Endometrial microvascular endothelial cells (primary cell): Measurements from ENCODE around the gene SPTBN1. TPM values are rescaled to one million over a fixed set of nuclear protein-coding genes. Genes with fewer than 3 reads are reported as not detected.

Source experiments
- in situ Hi-C: cut with HindIII; loops from 2 replicates; pipeline ENCODE4 v1.10.0; 2017; ENCODE audit warnings: low sequenced_read_pairs, low pct_unique_long_range_greater_than_20kb; ENCODE audit errors: inconsistent ontology term
- total RNA-seq: library from RNA; depleted of rRNA; stranded (reverse); fragments of >200 nt; gene quantifications from one replicate; pipeline ENCODE4 v1.2.3, GENCODE V29; 2015; ENCODE audit errors: inconsistent ontology term

Gene SPTBN1
- total RNA-seq, 1 donor from 2014 or later: 200 TPM

- in situ Hi-C loops: no loop called here
Observed at GRCh38 chr2:54610700-54611099, 154.6 kb downstream of the SPTBN1 start.

DNA sequence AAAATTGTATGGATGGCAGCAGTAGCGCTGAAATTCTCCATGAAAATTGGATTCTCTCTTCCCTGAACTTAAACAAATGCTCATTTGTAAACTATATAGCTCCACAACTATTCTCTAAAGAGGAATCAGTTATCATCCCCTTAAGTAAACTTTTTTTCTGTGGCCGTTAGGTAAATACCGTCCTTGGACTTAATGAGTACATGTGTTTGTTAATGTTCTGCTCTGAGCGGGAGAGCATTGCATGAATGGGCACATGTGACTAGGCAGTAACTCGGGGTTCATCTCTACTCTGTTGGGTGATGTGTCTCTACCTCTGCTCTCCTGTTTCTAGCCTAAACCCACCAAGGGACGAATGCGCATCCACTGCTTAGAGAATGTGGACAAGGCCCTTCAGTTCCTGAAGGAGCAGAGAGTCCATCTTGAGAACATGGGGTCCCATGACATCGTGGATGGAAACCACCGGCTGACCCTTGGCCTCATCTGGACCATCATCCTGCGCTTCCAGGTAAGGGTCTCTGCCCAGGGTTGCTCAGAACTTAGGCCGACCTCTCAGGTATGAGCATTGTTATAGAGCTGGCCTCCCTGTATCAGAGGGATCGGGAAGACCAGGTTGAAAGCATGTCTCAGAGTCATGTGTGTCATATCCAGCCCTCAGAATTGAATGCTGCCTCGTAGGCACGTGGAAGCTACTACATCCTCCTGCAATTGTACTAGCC is 155.9 kb downstream of the SPTBN1 start:
- in situ Hi-C loops: no loop called here

DNA sequence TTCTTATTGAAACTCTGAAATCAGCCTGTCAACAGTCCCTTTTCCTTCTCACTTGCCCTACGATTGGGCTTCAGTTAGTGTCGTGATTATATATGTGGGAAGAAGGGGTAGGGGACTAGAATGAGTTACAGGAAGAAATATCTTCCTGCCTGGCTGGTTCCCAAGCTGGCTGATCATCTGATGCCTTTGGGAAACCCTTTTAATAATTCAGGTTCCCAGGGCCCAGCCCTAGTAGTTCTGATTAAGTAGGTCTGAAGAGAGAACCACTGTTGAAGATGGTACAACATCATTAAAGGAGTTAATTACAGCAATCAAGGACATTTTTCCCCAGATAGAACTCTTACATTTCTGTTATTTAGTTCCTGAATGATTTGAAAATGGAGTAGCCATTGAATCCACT is 157.3 kb downstream of the SPTBN1 start:
- in situ Hi-C loops: no loop called here

GRCh38 chr2:54613794-54614257 is 157.7 kb downstream of the SPTBN1 start:
- in situ Hi-C loops: no loop called here

- in situ Hi-C loops: no loop called here
Observed at GRCh38 chr2:54614819-54615218, 158.7 kb downstream of the SPTBN1 start.

GRCh38 chr2:54615832-54616534 is 159.9 kb downstream of the SPTBN1 start:
- in situ Hi-C loops: no loop called here

DNA sequence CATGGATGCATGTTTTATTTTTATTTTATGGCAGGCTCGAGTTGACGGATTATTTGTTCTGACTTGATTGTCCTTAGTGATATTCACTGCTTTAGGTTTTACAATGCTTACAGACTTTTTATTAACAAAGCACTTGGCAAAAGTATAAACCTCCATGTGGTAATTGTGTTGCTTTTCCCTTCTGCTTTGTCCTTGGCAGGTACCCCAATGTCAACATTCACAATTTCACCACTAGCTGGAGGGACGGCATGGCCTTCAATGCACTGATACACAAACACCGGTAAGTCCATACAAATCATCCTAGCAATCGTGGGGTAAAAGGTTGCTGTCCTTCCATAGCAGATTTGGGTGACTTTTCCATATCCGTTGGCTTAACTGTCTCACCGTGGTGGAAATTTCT is 161.3 kb downstream of the SPTBN1 start:
- in situ Hi-C loops: no loop called here

DNA sequence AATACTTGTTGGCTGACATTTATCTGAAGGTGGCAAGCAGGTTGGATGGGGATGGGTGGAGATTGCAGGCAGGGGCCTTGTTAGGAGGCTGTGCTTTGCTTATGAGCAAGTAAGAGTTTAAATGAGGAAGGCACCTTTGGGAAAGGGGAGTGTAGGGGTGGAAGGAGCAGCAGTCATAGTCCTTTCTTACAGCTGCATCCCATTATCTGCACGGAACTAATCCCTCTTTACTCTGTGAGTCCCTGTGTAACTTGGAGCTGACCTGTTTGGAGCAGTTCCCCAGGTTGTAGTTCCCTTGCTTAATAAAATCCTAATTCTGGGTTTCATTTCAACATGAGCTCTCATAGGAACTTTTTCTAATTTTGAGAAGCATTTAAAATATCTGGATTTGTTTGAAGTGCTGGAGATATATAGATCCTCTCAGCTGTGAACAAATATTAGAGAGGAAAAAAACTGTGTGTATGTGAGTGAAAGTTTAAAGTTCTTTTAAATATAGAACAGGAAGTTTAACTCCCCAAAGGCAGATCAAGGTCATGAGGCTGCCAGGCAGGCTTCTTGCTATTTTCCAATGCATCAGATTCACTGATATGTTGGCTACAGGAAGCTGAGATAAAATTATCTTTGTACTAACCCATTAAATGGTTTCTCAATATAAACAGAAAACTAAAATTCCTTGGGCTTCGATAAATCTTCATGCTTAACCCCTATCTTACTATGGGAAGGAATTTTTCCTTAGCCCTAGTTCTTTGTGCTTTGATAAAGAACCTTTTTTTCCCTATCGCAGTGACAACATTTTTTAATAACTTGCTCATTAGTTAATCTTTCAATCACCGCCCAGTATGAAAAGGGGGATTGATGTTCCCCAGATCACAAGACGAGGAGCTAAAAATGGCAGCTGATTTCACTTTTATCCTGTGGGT is 162.8 kb downstream of the SPTBN1 start:
- in situ Hi-C loops: no loop called here

- in situ Hi-C loops: no loop called here
Observed at GRCh38 chr2:54619660-54620231, 163.6 kb downstream of the SPTBN1 start.

DNA sequence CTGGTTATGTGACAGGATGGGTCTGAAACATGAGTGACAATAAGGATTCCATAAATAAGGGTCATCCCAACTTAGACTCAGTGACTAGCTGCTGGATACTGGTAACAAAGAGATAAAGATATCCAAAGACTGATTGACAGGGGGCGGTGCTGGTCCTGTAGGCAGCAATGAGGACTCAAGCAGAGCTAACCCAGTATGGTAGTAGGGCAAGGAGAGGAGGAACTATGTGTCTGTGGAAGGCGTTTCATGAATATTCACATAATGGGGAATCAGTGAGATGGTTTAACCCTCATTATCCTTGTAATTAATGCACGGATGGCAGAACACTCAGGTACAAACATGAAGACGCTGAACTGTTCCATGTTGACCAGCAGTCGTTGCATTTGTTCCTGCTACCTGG is 164.8 kb downstream of the SPTBN1 start:
- in situ Hi-C loops: no loop called here

DNA sequence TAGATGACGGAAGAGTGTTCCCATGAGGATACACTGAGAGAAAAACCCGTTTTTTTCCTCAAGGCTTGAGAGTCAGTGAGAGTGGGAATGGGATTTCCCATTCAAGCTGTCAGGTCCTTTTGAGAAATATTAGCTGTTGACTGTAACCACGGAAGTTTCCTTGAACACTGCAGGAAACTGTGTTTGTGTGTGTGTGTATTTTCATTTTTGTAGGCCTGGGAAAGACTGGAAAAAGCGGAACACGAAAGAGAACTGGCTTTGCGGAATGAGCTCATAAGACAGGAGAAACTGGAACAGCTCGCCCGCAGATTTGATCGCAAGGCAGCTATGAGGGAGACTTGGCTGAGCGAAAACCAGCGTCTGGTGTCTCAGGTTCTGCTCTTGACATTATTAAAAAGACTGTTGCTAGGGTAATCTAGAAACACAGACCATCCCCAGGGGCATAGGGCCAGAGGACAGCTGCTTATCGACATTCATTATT is 168.5 kb downstream of the SPTBN1 start:
- in situ Hi-C loops: no loop called here

DNA sequence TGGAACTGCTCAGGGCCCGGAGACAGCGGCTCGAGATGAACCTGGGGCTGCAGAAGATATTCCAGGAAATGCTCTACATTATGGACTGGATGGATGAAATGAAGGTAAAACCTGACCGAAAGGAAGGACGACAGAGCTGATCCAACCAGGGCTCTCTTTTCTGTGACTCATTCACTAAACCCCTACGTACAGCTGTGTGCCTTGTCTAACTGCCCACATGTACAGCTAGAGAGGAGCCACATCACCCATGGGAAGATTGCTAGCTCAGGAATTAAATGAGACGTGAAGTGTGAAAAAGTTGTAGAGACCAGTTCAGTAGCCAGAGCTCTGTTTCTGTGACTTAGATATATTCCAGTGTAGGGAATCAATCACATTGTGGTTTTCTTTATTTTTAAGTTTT is 170.0 kb downstream of the SPTBN1 start:
- in situ Hi-C loops: no loop called here

DNA sequence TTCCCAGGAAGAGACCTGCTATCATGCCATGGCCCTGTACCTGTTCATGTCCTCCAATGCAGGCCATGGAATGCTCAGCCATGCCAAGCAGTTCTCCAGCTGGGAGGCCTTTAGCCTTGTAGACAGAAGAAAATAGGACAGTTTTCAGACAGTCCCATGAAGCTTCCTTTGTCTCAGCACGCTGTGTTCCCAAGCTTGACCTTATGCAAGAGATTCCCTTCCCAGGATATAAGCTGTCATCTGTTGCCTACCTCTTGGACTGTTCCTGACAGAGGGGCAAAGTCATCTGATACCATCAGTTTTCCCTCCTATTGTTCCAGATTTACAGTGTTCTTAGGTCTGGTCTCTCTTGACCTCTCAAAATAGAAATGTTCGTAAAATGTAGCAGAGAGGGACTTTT is 170.8 kb downstream of the SPTBN1 start:
- in situ Hi-C loops: no loop called here

GRCh38 chr2:54627973-54628372 is 171.8 kb downstream of the SPTBN1 start:
- in situ Hi-C loops: no loop called here

DNA sequence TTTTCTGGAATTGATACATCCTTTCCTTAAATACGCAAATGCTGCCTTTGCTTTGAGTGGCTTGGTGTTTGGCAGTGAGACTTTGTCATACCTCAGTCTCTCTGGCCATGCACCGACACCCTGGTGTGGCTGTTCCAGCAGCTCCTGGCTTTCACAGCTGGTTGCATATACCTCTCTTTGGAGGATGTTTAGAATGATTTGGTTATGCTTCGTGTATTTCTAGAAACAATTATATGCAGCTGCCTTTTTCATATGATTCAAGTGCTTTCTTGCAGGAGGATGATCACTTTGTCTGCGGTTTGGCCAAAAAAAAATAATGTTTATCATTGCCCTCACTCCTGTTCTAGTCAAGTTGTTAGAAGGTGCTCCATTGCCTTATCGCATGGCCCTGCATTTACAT is 172.3 kb downstream of the SPTBN1 start:
- in situ Hi-C loops: no loop called here

- in situ Hi-C loops: no loop called here
Observed at GRCh38 chr2:54628957-54629356, 172.8 kb downstream of the SPTBN1 start.

DNA sequence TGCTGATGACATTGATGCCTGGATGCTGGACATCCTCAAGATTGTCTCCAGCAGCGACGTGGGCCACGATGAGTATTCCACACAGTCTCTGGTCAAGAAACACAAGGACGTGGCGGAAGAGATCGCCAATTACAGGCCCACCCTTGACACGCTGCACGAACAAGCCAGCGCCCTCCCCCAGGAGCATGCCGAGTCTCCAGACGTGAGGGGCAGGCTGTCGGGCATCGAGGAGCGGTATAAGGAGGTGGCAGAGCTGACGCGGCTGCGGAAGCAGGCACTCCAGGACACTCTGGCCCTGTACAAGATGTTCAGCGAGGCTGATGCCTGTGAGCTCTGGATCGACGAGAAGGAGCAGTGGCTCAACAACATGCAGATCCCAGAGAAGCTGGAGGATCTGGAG is 173.3 kb downstream of the SPTBN1 start:
- in situ Hi-C loops: no loop called here

DNA sequence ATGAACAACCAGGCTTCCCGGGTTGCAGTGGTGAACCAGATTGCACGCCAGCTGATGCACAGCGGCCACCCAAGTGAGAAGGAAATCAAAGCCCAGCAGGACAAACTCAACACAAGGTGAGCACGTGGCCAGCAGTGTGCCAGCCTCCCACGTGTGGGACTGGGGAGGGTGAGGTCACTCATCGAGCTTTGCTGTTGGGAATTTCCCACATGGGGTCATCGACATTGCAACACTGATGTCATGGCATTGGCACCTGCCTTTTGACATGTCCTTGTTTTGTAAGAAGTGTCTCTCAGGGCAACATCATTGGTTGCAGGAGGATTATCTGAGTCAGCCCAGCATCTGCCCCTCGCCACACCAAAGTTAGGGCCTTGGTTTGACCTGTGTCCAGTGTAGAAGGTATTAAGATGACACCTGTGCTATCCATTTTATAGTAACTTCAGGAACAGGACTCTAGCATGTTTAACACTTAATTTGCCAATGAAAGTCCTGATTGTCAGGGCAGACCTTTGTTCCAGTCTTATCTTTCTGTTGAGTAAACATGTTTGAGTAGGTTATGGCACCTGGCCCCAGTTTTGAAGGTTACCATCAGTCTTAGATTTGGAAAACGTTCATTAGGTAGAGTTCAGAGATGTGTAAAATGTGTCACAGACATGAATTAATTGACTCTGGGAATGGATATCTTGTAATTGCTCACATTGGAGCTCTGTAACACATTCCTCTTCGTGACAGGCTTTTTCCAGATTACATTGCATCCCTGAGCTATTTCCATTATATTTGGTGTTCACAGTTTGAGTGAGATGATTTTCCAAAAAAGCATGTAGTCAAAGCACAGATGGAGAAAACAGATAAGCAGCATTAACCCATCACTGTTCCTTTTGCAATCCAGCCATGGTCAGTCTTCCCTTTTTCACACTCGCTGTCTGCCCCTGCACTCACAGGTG is 174.1 kb downstream of the SPTBN1 start:
- in situ Hi-C loops: no loop called here
